ENCODE measurements around the gene BCL6B. TPM values are rescaled to one million over a fixed set of nuclear protein-coding genes. Genes with fewer than 3 reads are reported as not detected.
A peak's percentile ranks its signal among the peaks of the same experiment; 100 is the strongest.

BCL6B gene
- total RNA-seq, 1 experiment from 2014 or later = 11.4 TPM

- ATAC-seq = peak; percentile 78
- Mint-ChIP-seq H3K4me1 (peaks cover 8% of the 10 kb centered on the region), H3K27ac (no peak within 1 kb of the TSS), H3K4me3 (peak within 1 kb of the TSS; percentile 77), H3K36me3 (peaks cover 9% of the 10 kb centered on the region; the same call in 1 of the 2 replicates), H3K27me3 (ENCODE audit: low read depth) (peaks cover 55% of the 10 kb centered on the region), H3K9me3 (no peaks in the 10 kb centered on the region)
- CTCF ChIA-PET = interaction anchor here (0.6 to 2.9 kb wide), 15 partner anchors 9 to 459 kb away, joined by 3 to 28 read pairs (median 7); partner anchors contain the start of genes BCL6B and SLC13A5
- POLR2A ChIA-PET = interaction anchor here (0.8 to 1.7 kb wide), 4 partner anchors 10 to 81 kb away, joined by 3 to 4 read pairs (median 3); no protein-coding TSS in a partner anchor
- peak; percentile 77 for DNase-seq (ENCODE audit: low spot score)
- TF ChIP-seq TEAD4 (CRISPR knock-in tag; IDR thresholded peaks at IDR 0.05) (peak; percentile 80; the same call in 1 of the 2 replicates), HMGXB4 (CRISPR knock-in tag; IDR thresholded peaks at IDR 0.05) (0 out of 2 replicates have a peak, but pooled peaks have one; percentile 49), SP1 (CRISPR knock-in tag; conservative IDR thresholded peaks at IDR 0.05) (no peak; the same call in 1 of the 2 replicates), ZNF396 (CRISPR knock-in tag; IDR thresholded peaks at IDR 0.05; ENCODE audit: borderline replicate concordance) (no peak), CBFB (CRISPR knock-in tag; IDR thresholded peaks at IDR 0.05; ENCODE audit: low read depth) (no peak), MAX (CRISPR knock-in tag; IDR thresholded peaks at IDR 0.05) (peak; percentile 68; the same call in 1 of the 2 replicates), CREB1 (CRISPR knock-in tag; IDR thresholded peaks at IDR 0.05) (no peak), ESRRA (CRISPR knock-in tag; IDR thresholded peaks at IDR 0.05; ENCODE audit: borderline replicate concordance) (peak; percentile 74; the same call in 1 of the 2 replicates), ARID4B (CRISPR knock-in tag; IDR thresholded peaks at IDR 0.05; ENCODE audit: borderline replicate concordance) (0 out of 2 replicates have a peak, but pooled peaks have one; percentile 71), E2F5 (CRISPR knock-in tag; IDR thresholded peaks at IDR 0.05) (peak; percentile 27; the same call in 1 of the 2 replicates), JUN (CRISPR knock-in tag; IDR thresholded peaks at IDR 0.05) (peak; percentile 60; the same call in 1 of the 2 replicates), ZNF219 (CRISPR knock-in tag; IDR thresholded peaks at IDR 0.05; ENCODE audit: borderline replicate concordance) (0 out of 2 replicates have a peak, but pooled peaks have one; percentile 50), FOXK1 (CRISPR knock-in tag; IDR thresholded peaks at IDR 0.05) (peak; percentile 72; the same call in 1 of the 2 replicates), FOXP1 (CRISPR knock-in tag; IDR thresholded peaks at IDR 0.05; ENCODE audit: borderline replicate concordance) (peak; percentile 86), STAT6 (CRISPR knock-in tag; conservative IDR thresholded peaks at IDR 0.05; ENCODE audit: low read depth) (no peak), ZBTB21 (CRISPR knock-in tag; IDR thresholded peaks at IDR 0.05; ENCODE audit: borderline replicate concordance) (no peak), FOXP4 (CRISPR knock-in tag; IDR thresholded peaks at IDR 0.05) (no peak), TEAD1 (CRISPR knock-in tag; IDR thresholded peaks at IDR 0.05) (0 out of 2 replicates have a peak, but pooled peaks have one; percentile 68), SMAD4 (CRISPR knock-in tag; IDR thresholded peaks at IDR 0.05) (peak; percentile 86), KAT7 (CRISPR knock-in tag; IDR thresholded peaks at IDR 0.05; ENCODE audit: borderline replicate concordance) (0 out of 2 replicates have a peak, but pooled peaks have one; percentile 78)
These were observed 27.2 kb upstream of the BCL6B start, which contains the start of gene ALOX12 for GRCh38 chr17:6995500-6996255. TSS of gene ALOX12 (plus strand) at chr17:6996049. CDS start at chr17:6996118, 69 bp downstream.

Measured in WTC11 (cell line).